Liver (tissue), 9 donors: Measurements from ENCODE around the gene SLX4IP. TPM values are rescaled to one million over a fixed set of nuclear protein-coding genes. Genes with fewer than 3 reads are reported as not detected.

ENCODE experiments used
- DNase-seq: peaks from one replicate; pipeline ENCODE4 v3.0.0-alpha.2; 2017; ENCODE audit warnings: low spot score
- H3K27ac ChIP-seq, 2 donors: one replicate each; pipeline ENCODE4 v1.7.0; 2013; ENCODE audit warnings: inconsistent platforms in 2 of 2, low read length in 2 of 2, control low read depth in 1 of 2, low read depth in 1 of 2, mild to moderate bottlenecking in 1 of 2
- H3K27me3 ChIP-seq, 4 donors: one replicate each; pipeline versions ENCODE4 v1.6.1 to v1.7.0; 2013; ENCODE audit warnings: low read length in 3 of 4, inconsistent platforms in 1 of 4, mild to moderate bottlenecking in 1 of 4, moderate library complexity in 1 of 4; ENCODE audit not compliant: control insufficient read depth in 4 of 4, insufficient read depth in 4 of 4
- H3K36me3 ChIP-seq, 4 donors: one replicate each; pipeline versions ENCODE4 v1.6.1 to v1.7.0; 2013; ENCODE audit warnings: low read length in 3 of 4, mild to moderate bottlenecking in 3 of 4, low read depth in 1 of 4, moderate library complexity in 1 of 4; ENCODE audit not compliant: control insufficient read depth in 4 of 4, insufficient read depth in 3 of 4
- H3K4me1 ChIP-seq, 4 donors: one replicate each; pipeline versions ENCODE4 v1.6.1 to v1.7.0; 2013; ENCODE audit warnings: low read length in 3 of 4, mild to moderate bottlenecking in 3 of 4, moderate library complexity in 1 of 4; ENCODE audit not compliant: control insufficient read depth in 4 of 4, insufficient read depth in 4 of 4
- H3K4me3 ChIP-seq, 3 donors: one replicate each; pipeline versions ENCODE4 v1.6.1 to v1.7.0; 2013; ENCODE audit warnings: low read length in 3 of 3, control low read depth in 1 of 3, low read depth in 1 of 3, mild to moderate bottlenecking in 1 of 3
- H3K9ac ChIP-seq, 2 donors: one replicate each; pipeline ENCODE4 v1.7.0; 2013; ENCODE audit warnings: low read length in 2 of 2, mild to moderate bottlenecking in 2 of 2, moderate library complexity in 2 of 2, control low read depth in 1 of 2, low read depth in 1 of 2
- H3K9me3 ChIP-seq, 4 donors: one replicate each; pipeline versions ENCODE4 v1.6.1 to v1.7.0; 2013; ENCODE audit warnings: low read length in 3 of 4; ENCODE audit not compliant: control insufficient read depth in 4 of 4
- EGR1 ChIP-seq, 2 donors: IDR thresholded peaks; 2 replicates each; pipeline ENCODE4 v1.6.1; 2016 to 2018; ENCODE audit warnings: antibody characterized with exemption in 2 of 2, low read depth in 2 of 2
- FOXA1 ChIP-seq: IDR thresholded peaks from 2 replicates; pipeline ENCODE4 v1.6.1; 2016; ENCODE audit warnings: antibody characterized with exemption
- FOXA2 ChIP-seq: IDR thresholded peaks from 2 replicates; pipeline ENCODE4 v1.6.1; 2016; ENCODE audit warnings: antibody characterized with exemption
- GABPA ChIP-seq, 2 donors: IDR thresholded peaks in 1 of 2; conservative IDR thresholded peaks in 1 of 2; 2 replicates each; pipeline ENCODE4 v1.6.1; 2016; ENCODE audit warnings: antibody characterized with exemption in 2 of 2, mild to moderate bottlenecking in 1 of 2, moderate library complexity in 1 of 2
- HNF4A ChIP-seq, 2 donors: conservative IDR thresholded peaks; 2 replicates each; pipeline ENCODE4 v1.6.1; 2016; ENCODE audit warnings: antibody characterized with exemption in 2 of 2, mild to moderate bottlenecking in 2 of 2
- HNF4G ChIP-seq: IDR thresholded peaks from 2 replicates; pipeline ENCODE4 v1.6.1; 2016; ENCODE audit warnings: antibody characterized with exemption
- JUND ChIP-seq, 2 donors: IDR thresholded peaks; 2 replicates each; pipeline ENCODE4 v1.6.1; 2016; ENCODE audit warnings: antibody characterized with exemption in 2 of 2
- NR2F2 ChIP-seq: IDR thresholded peaks from 2 replicates; pipeline ENCODE4 v1.6.1; 2016; ENCODE audit warnings: antibody characterized with exemption
- RAD21 ChIP-seq, 2 donors: IDR thresholded peaks; 2 replicates each; pipeline ENCODE4 v1.6.1; 2016; ENCODE audit warnings: antibody characterized with exemption in 2 of 2, mild to moderate bottlenecking in 2 of 2
- RXRA ChIP-seq, 2 donors: IDR thresholded peaks; 2 replicates each; pipeline ENCODE4 v1.6.1; 2017 to 2018; ENCODE audit warnings: antibody characterized with exemption in 2 of 2, mild to moderate bottlenecking in 1 of 2
- SP1 ChIP-seq: IDR thresholded peaks from 2 replicates; pipeline ENCODE4 v1.6.1; 2018; ENCODE audit warnings: antibody characterized with exemption, mild to moderate bottlenecking
- TAF1 ChIP-seq: conservative IDR thresholded peaks from 2 replicates; pipeline ENCODE4 v1.6.1; 2016; ENCODE audit warnings: antibody characterized with exemption, mild to moderate bottlenecking
- YY1 ChIP-seq: IDR thresholded peaks from 2 replicates; pipeline ENCODE4 v1.6.1; 2016; ENCODE audit warnings: antibody characterized with exemption, mild to moderate bottlenecking
- WGBS: extraction: QIAGEN DNeasy Blood & Tissue Kit; methylation state at CpG from one replicate; pipeline ENCODE4 v1.1.7; 2013; 5-methylcytosine and 5-hydroxymethylcytosine counted together
- polyA plus RNA-seq, 2 donors: library from polyadenylated mRNA; stranded (reverse) in 1 of 2; unstranded in 1 of 2; fragments of 200-250 nt in 1 of 2; fragments of >200 nt in 1 of 2; fragmentation: Nextera tagmentation in 1 of 2; extraction: Ambion mirVana in 1 of 2; gene quantifications; one replicate each; pipeline versions ENCODE4 v1.2.1 to v1.2.3, GENCODE V29; 2013 to 2015
- total RNA-seq, 2 donors: library from RNA; depleted of rRNA; stranded (reverse); fragments of >200 nt; gene quantifications; one replicate each; pipeline ENCODE4 v1.2.3, GENCODE V29; 2014
- TF ChIP-seq, protein P1 (sequence below): IDR thresholded peaks from 2 replicates; pipeline ENCODE4 v1.6.1; 2016; ENCODE audit warnings: antibody characterized with exemption
- TF ChIP-seq, protein P2 (sequence below): IDR thresholded peaks from 2 replicates; pipeline ENCODE4 v1.6.1; 2016; ENCODE audit warnings: antibody characterized with exemption, mild to moderate bottlenecking
- TF ChIP-seq, protein P3 (sequence below): IDR thresholded peaks from 2 replicates; pipeline ENCODE4 v1.6.1; 2016; ENCODE audit warnings: antibody characterized with exemption
- TF ChIP-seq, protein P4 (sequence below): IDR thresholded peaks from 2 replicates; pipeline ENCODE4 v1.6.1; 2016; ENCODE audit warnings: antibody characterized with exemption
- TF ChIP-seq, protein P5 (sequence below): fragments of 150-350 bp; IDR thresholded peaks from 2 replicates; pipeline ENCODE4 v1.5.1; 2017; ENCODE audit warnings: improper control_type of control experiment, low read depth, low read length; ENCODE audit not compliant: missing input control
- donor health status: healthy.
- donor health status: healthy.
- donor health status: healthy.
- donor health status: healthy.
- donor health status: healthy.

The SLX4IP gene
- total and polyA plus RNA-seq, 4 donors = 1.1 to 3.4 (median 2.7) TPM

DNA sequence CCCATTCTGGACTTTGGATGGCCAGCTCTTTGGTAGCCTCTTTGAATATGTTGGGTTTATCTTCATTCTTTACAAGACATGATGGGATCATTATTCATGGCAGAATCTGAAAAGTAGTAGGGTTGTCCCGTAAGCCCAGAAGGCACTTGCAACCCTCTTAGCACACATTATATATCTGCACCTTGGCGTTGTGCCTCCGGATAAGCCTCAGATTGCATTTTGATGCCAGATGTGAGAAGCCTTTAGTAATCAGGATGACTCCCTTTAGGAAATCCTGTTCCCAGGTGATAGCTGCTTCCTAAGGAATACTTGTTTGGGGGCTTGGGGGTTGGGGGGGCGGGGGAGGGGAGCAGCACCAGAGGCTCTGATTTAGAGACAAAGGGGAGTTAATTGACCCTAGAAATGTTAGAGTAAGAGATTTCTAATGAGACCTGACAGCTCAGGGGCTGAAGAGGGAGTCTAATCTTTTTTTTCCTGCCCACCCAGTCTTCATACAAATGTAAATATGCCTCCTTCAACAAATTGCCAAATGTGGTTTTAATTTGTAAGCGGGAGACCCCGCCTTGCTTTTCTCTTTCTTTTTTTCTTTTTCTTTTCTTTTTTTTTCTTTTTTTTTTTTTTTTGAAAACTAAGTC is 183.6 kb downstream of the SLX4IP start:
- no peaks in the 10 kb centered on the region for H3K4me1 ChIP-seq
- DNase-seq = no peak
- H3K9ac ChIP-seq = no peak overlapping the region
- no peaks in the 10 kb centered on the region for H3K27me3 ChIP-seq
- TF ChIP-seq, protein P1, sequence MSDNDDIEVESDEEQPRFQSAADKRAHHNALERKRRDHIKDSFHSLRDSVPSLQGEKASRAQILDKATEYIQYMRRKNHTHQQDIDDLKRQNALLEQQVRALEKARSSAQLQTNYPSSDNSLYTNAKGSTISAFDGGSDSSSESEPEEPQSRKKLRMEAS = no peak
- TF ChIP-seq, protein P2, sequence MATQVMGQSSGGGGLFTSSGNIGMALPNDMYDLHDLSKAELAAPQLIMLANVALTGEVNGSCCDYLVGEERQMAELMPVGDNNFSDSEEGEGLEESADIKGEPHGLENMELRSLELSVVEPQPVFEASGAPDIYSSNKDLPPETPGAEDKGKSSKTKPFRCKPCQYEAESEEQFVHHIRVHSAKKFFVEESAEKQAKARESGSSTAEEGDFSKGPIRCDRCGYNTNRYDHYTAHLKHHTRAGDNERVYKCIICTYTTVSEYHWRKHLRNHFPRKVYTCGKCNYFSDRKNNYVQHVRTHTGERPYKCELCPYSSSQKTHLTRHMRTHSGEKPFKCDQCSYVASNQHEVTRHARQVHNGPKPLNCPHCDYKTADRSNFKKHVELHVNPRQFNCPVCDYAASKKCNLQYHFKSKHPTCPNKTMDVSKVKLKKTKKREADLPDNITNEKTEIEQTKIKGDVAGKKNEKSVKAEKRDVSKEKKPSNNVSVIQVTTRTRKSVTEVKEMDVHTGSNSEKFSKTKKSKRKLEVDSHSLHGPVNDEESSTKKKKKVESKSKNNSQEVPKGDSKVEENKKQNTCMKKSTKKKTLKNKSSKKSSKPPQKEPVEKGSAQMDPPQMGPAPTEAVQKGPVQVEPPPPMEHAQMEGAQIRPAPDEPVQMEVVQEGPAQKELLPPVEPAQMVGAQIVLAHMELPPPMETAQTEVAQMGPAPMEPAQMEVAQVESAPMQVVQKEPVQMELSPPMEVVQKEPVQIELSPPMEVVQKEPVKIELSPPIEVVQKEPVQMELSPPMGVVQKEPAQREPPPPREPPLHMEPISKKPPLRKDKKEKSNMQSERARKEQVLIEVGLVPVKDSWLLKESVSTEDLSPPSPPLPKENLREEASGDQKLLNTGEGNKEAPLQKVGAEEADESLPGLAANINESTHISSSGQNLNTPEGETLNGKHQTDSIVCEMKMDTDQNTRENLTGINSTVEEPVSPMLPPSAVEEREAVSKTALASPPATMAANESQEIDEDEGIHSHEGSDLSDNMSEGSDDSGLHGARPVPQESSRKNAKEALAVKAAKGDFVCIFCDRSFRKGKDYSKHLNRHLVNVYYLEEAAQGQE = no peak
- TF ChIP-seq EGR1 (IDR thresholded peaks at IDR 0.05; ENCODE audit: low read depth in 2 of 2) (no peak), RXRA (IDR thresholded peaks at IDR 0.05) (no peak), HNF4G (no peak), HNF4A (conservative IDR thresholded peaks at IDR 0.05) (no peak), FOXA2 (no peak), SP1 (no peak), FOXA1 (no peak), RAD21 (IDR thresholded peaks at IDR 0.05) (no peak), NR2F2 (no peak), JUND (IDR thresholded peaks at IDR 0.05) (no peak), TAF1 (no peak), YY1 (no peak), GABPA (IDR thresholded peaks at IDR 0.05 in 1 of 2, conservative IDR thresholded peaks at IDR 0.05 in 1 of 2) (no peak)
- TF ChIP-seq, protein P3, sequence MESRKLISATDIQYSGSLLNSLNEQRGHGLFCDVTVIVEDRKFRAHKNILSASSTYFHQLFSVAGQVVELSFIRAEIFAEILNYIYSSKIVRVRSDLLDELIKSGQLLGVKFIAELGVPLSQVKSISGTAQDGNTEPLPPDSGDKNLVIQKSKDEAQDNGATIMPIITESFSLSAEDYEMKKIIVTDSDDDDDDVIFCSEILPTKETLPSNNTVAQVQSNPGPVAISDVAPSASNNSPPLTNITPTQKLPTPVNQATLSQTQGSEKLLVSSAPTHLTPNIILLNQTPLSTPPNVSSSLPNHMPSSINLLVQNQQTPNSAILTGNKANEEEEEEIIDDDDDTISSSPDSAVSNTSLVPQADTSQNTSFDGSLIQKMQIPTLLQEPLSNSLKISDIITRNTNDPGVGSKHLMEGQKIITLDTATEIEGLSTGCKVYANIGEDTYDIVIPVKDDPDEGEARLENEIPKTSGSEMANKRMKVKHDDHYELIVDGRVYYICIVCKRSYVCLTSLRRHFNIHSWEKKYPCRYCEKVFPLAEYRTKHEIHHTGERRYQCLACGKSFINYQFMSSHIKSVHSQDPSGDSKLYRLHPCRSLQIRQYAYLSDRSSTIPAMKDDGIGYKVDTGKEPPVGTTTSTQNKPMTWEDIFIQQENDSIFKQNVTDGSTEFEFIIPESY = no peak
- TF ChIP-seq, protein P4, sequence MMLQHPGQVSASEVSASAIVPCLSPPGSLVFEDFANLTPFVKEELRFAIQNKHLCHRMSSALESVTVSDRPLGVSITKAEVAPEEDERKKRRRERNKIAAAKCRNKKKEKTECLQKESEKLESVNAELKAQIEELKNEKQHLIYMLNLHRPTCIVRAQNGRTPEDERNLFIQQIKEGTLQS = no peak
- TF ChIP-seq, protein P5, sequence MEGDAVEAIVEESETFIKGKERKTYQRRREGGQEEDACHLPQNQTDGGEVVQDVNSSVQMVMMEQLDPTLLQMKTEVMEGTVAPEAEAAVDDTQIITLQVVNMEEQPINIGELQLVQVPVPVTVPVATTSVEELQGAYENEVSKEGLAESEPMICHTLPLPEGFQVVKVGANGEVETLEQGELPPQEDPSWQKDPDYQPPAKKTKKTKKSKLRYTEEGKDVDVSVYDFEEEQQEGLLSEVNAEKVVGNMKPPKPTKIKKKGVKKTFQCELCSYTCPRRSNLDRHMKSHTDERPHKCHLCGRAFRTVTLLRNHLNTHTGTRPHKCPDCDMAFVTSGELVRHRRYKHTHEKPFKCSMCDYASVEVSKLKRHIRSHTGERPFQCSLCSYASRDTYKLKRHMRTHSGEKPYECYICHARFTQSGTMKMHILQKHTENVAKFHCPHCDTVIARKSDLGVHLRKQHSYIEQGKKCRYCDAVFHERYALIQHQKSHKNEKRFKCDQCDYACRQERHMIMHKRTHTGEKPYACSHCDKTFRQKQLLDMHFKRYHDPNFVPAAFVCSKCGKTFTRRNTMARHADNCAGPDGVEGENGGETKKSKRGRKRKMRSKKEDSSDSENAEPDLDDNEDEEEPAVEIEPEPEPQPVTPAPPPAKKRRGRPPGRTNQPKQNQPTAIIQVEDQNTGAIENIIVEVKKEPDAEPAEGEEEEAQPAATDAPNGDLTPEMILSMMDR = no peak
- H3K4me3 ChIP-seq = no peak overlapping the region
- 91% methylated on average over 6 of the region's 6 CpGs for WGBS
- no peaks in the 10 kb centered on the region for H3K9me3 ChIP-seq
- H3K27ac ChIP-seq = no peak overlapping the region
- peaks cover 0 to 2% (median 0%) of the 10 kb centered on the region in 4 donors for H3K36me3 ChIP-seq
